Erythroblast (primary cell): Measurements from ENCODE around the gene CORO2B.

Source experiments
- GATA1 ChIP-seq: IDR thresholded peaks from 2 replicates; pipeline ENCODE4 v1.6.1; 2011; ENCODE audit warnings: low read depth, mild to moderate bottlenecking, control low read depth, low read length, moderate library complexity
- POLR2A ChIP-seq: IDR thresholded peaks from 2 replicates; pipeline ENCODE4 v1.6.1; 2011; ENCODE audit warnings: mild to moderate bottlenecking, low read length

DNA sequence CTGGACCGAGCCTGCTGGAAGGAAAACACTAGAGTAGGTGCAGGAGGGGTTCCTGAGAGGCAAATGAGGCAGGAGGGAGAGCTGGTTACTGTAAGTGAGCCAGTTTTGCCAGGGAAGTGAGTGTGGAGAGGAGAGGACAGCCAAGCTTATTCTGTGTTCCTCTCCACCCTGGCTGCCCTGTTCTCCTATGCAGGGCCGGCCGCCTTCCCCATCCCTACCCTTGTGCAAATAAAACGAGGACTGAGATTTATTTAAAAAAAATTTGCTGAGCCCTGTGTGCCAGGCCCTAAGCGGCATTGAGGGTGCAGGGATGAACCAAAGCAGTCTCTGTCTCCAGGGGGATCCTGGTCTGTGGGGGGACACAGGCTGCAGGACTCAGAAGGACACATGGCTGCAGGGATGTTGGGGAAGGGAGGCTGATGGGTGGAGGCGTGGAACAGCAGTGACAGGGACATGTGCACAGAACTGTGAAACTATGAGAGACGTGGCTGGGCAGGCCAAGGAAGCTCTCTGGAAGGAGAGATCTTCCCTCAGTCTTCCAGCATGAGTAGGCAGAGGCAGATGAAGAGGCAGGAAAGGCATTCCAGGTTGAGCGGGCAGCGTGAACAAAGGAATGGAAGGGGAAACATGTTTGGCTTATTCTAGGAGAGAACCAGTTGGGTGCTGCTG lies 12.1 kb downstream of the CORO2B start:
- TF ChIP-seq POLR2A: no peak
- no peak for TF ChIP-seq GATA1
